CD14-positive monocyte (primary cell): ENCODE results near the gene CACNA1H. TPM values are rescaled to one million over a fixed set of nuclear protein-coding genes. Genes with fewer than 3 reads are reported as not detected.
A peak's percentile ranks its signal among the peaks of the same experiment; 100 is the strongest.

Source experiments
- DNase-seq, 3 donors: peaks; one replicate each; pipeline ENCODE4 v3.0.0-alpha.2; 2011 to 2022
- H2AFZ ChIP-seq: 2 replicates; pipeline ENCODE4 v1.6.0; 2012; ENCODE audit warnings: mild to moderate bottlenecking, low read depth, low read length, inconsistent platforms; ENCODE audit not compliant: insufficient read depth, poor library complexity, severe bottlenecking
- H3K27ac ChIP-seq, 2 donors: 1 replicate in 1 of 2; 2 replicates in 1 of 2; pipeline ENCODE4 v1.5.1; 2012 to 2013; ENCODE audit warnings: low read length in 2 of 2, control low read depth in 1 of 2, inconsistent platforms in 1 of 2, low read depth in 1 of 2, mild to moderate bottlenecking in 1 of 2
- H3K27me3 ChIP-seq, 2 donors: one replicate each; pipeline versions ENCODE4 v1.6.0 to v1.6.1; 2011 to 2013; ENCODE audit warnings: low read length in 2 of 2; ENCODE audit not compliant: control insufficient read depth in 2 of 2, insufficient read depth in 2 of 2
- H3K36me3 ChIP-seq, 2 donors: replicated peaks in 1 of 2; 1 replicate in 1 of 2; 2 replicates in 1 of 2; pipeline versions ENCODE4 v1.5.1 to v1.6.1; 2012 to 2013; ENCODE audit warnings: low read length in 2 of 2, control low read depth in 1 of 2, inconsistent platforms in 1 of 2, mild to moderate bottlenecking in 1 of 2; ENCODE audit not compliant: insufficient read depth in 2 of 2, control insufficient read depth in 1 of 2
- H3K4me1 ChIP-seq, 2 donors: 1 replicate in 1 of 2; 2 replicates in 1 of 2; pipeline versions ENCODE4 v1.5.1 to v1.6.1; 2012 to 2013; ENCODE audit warnings: low read length in 2 of 2, control low read depth in 1 of 2, inconsistent platforms in 1 of 2, mild to moderate bottlenecking in 1 of 2, moderate library complexity in 1 of 2; ENCODE audit not compliant: insufficient read depth in 2 of 2, control insufficient read depth in 1 of 2
- H3K4me2 ChIP-seq: replicated peaks from 2 replicates; pipeline ENCODE3; 2012; ENCODE audit warnings: low read length, moderate library complexity, mild to moderate bottlenecking; ENCODE audit not compliant: poor library complexity, severe bottlenecking; ENCODE audit errors: extremely low read depth
- H3K4me3 ChIP-seq, 3 experiments: fragments of 200-600 bp in 1 of 3; sonication (generic) in 1 of 3; replicated peaks in 1 of 3; 1 replicate in 2 of 3; 2 replicates in 1 of 3; pipeline ENCODE4 v1.5.1; 2011 to 2013; ENCODE audit warnings: low read length in 3 of 3, mild to moderate bottlenecking in 3 of 3, control low read depth in 2 of 3, low read depth in 2 of 3, inconsistent platforms in 1 of 3, moderate library complexity in 1 of 3
- H3K79me2 ChIP-seq: 2 replicates; pipeline ENCODE4 v1.6.0; 2012; ENCODE audit warnings: mild to moderate bottlenecking, control low read depth, inconsistent platforms, low read length, moderate library complexity; ENCODE audit not compliant: insufficient read depth
- H3K9ac ChIP-seq: 2 replicates; pipeline ENCODE4 v1.6.0; 2017; ENCODE audit warnings: low read length, mild to moderate bottlenecking; ENCODE audit not compliant: insufficient read depth, poor library complexity, severe bottlenecking
- H3K9me3 ChIP-seq, 2 donors: replicated peaks in 1 of 2; 1 replicate in 1 of 2; 2 replicates in 1 of 2; pipeline versions ENCODE4 v1.5.1 to v1.6.1; 2012 to 2013; ENCODE audit warnings: low read length in 2 of 2, control low read depth in 1 of 2; ENCODE audit not compliant: control insufficient read depth in 1 of 2, insufficient read depth in 1 of 2
- H4K20me1 ChIP-seq: 2 replicates; pipeline ENCODE4 v1.6.0; 2012; ENCODE audit warnings: mild to moderate bottlenecking, low read length, control low read depth, moderate library complexity; ENCODE audit not compliant: insufficient read depth
- H3K27ac Mint-ChIP-seq, 7 donors: one replicate each; pipeline ENCODE4 v1.8.0; 2020; ENCODE audit warnings: mild to moderate bottlenecking in 7 of 7, mixed read lengths in 7 of 7, moderate library complexity in 6 of 7, inconsistent platforms in 2 of 7
- H3K27me3 Mint-ChIP-seq, 3 donors: one replicate each; pipeline ENCODE4 v1.8.0; 2021 to 2022; ENCODE audit warnings: low read depth in 3 of 3, mild to moderate bottlenecking in 3 of 3, mixed read lengths in 3 of 3, moderate library complexity in 3 of 3, inconsistent platforms in 1 of 3
- H3K36me3 Mint-ChIP-seq, 2 donors: one replicate each; pipeline ENCODE4 v1.8.0; 2020; ENCODE audit warnings: mixed read lengths in 2 of 2, inconsistent platforms in 1 of 2, mild to moderate bottlenecking in 1 of 2
- H3K4me1 Mint-ChIP-seq: one replicate; pipeline ENCODE4 v1.8.0; 2020; ENCODE audit warnings: mild to moderate bottlenecking, mixed read lengths
- H3K4me3 Mint-ChIP-seq, 2 donors: one replicate each; pipeline ENCODE4 v1.8.0; 2020; ENCODE audit warnings: mild to moderate bottlenecking in 2 of 2, mixed read lengths in 2 of 2, moderate library complexity in 1 of 2
- H3K9me3 Mint-ChIP-seq, 7 donors: one replicate each; pipeline ENCODE4 v1.8.0; 2020 to 2022; ENCODE audit warnings: mixed read lengths in 7 of 7, mild to moderate bottlenecking in 6 of 7, moderate library complexity in 6 of 7, inconsistent platforms in 2 of 7
- CTCF ChIP-seq: fragments of 200-600 bp; IDR thresholded peaks from one replicate; pipeline ENCODE4 v1.8.0; 2022; ENCODE audit warnings: antibody characterized with exemption, mild to moderate bottlenecking
- whole genome bisulfite sequencing: methylation state at CpG from one replicate; pipeline ENCODE4 v1.1.5; 2013; ENCODE audit warnings: missing lambda C conversion rate; ENCODE audit not compliant: insufficient coverage; 5-methylcytosine and 5-hydroxymethylcytosine counted together
- intact Hi-C, 2 donors: fragments of 100-400 bp; cut with micrococcal nuclease; formaldehyde crosslinking; loops; one replicate each; pipeline versions ENCODE4 v1.15.0 to v1.15.1; 2023
- polyA minus RNA-seq: library from RNA; depleted of rRNA, polyadenylated mRNA; stranded (reverse); fragments of >200 nt; gene quantifications from 2 replicates; pipeline ENCODE4 v1.2.3, GENCODE V29; 2012
- polyA plus RNA-seq, 3 donors: library from polyadenylated mRNA; depleted of rRNA in 1 of 3; unstranded in 2 of 3; stranded (reverse) in 1 of 3; fragments of 300-500 nt in 2 of 3; fragments of >200 nt in 1 of 3; fragmentation: Illumina TruSeq in 2 of 3; gene quantifications; 1 replicate in 2 of 3; 2 replicates in 1 of 3; pipeline ENCODE4 v1.2.3, GENCODE V29; 2012 to 2021
- total RNA-seq, 12 experiments: library from RNA in 1 of 12; stranded (reverse) in 1 of 12; fragments of 120-200 nt in 1 of 12; gene quantifications; one replicate each; pipeline ENCODE4 v1.2.4 and lab custom pipeline; 2013 to 2026; ENCODE audit warnings: mixed read lengths in 6 of 12, inconsistent platforms in 1 of 12

The CACNA1H gene
- 0.06 TPM for total RNA-seq (2013)
- polyA plus RNA-seq: not detected
- not detected in 2 replicates for polyA minus RNA-seq
- total RNA-seq (lab: John Stamatoyannopoulos, UW): 0 to 0.93 (median 0.08) reads per million in 11 experiments

DNA sequence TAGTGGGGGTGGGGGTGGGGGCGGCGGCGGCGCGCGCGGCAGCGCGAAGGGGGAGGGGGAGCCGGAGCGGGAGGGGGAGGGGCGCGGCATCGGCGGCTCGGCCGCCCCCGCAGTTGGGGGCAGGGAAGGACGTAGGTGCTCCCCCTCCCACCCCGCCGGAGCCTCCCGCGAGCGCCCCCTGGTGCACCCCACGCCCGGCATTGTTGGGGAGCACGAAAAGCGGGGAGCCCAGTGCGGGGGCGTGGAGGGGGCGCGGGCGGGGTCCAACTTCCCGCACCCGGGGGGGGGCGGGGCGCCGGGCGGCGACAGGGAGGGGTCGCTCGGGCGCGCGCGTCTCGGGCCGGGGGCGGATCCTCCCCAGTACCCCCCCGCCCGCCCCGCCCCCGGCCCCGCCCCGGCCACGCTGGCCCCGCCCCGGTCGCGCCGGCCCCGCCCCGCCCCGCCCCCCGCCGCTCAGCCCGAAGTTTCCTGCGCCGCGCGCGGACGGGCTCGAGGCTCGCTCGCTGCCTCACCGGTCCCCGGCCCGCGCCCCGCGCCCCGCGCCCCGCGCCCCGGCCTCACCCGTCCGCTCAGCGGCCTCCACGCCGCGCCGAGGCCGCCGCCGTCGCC lies at the start of gene CACNA1H:
Gene CACNA1H, plus strand, starts transcription at position 456 of the 609 bp plus-strand sequence. CDS start 632 bp downstream, outside the sequence.
- H3K27me3 ChIP-seq: peaks cover 7 to 26% of the 10 kb centered on the region in 2 donors
- H3K36me3 ChIP-seq: no peaks in the 10 kb centered on the region
- Mint-ChIP-seq H3K9me3 (peaks cover 0 to 15% (median 5%) of the 10 kb centered on the region in 7 donors), H3K36me3 (no peaks in the 10 kb centered on the region), H3K27ac (no peak within 1 kb of the TSS), H3K27me3 (peaks cover 33 to 56% (median 38%) of the 10 kb centered on the region in 3 donors), H3K4me3 (peak within 1 kb of the TSS; percentile 34 to 81), H3K4me1 (no peaks in the 10 kb centered on the region)
- WGBS: 1% methylated on average over 36 of the region's 98 CpGs
- intact Hi-C loops: no loop called here
- H3K4me2 ChIP-seq: no peak within 1 kb of the TSS
- DNase-seq: no peak
- H3K79me2 ChIP-seq: no peaks in the 10 kb centered on the region
- H3K9ac ChIP-seq: no peak within 1 kb of the TSS
- no peak within 1 kb of the TSS for H3K27ac ChIP-seq
- no peak within 1 kb of the TSS for H2AFZ ChIP-seq
- H3K9me3 ChIP-seq: peaks cover 0 to 3% of the 10 kb centered on the region in 2 donors
- no peaks in the 10 kb centered on the region for H3K4me1 ChIP-seq
- TF ChIP-seq CTCF: peak; percentile 16
- no peaks in the 10 kb centered on the region for H4K20me1 ChIP-seq
- H3K4me3 ChIP-seq: no peak within 1 kb of the TSS

GRCh38 chr16:1103636-1103980 lies 49.3 kb upstream of the CACNA1H start:
- Mint-ChIP-seq H3K27me3 (peaks cover 13 to 45% (median 14%) of the 10 kb centered on the region in 3 donors), H3K27ac (no peak overlapping the region), H3K4me1 (no peaks in the 10 kb centered on the region), H3K36me3 (no peaks in the 10 kb centered on the region), H3K4me3 (no peak overlapping the region), H3K9me3 (peaks cover 0 to under 1% (median 0%) of the 10 kb centered on the region in 7 donors)
- Histone ChIP-seq H3K9ac (no peak overlapping the region), H3K27ac (no peak overlapping the region), H3K79me2 (no peaks in the 10 kb centered on the region), H3K9me3 (no peaks in the 10 kb centered on the region), H3K4me1 (peaks cover 0 to 4% of the 10 kb centered on the region in 2 donors), H4K20me1 (no peaks in the 10 kb centered on the region), H3K36me3 (no peaks in the 10 kb centered on the region), H3K4me3 (no peak overlapping the region), H3K27me3 (peaks cover 0 to 9% of the 10 kb centered on the region in 2 donors), H3K4me2 (no peak overlapping the region), H2AFZ (no peak overlapping the region)
- intact Hi-C loops: no loop called here
- TF ChIP-seq CTCF: no peak
- WGBS: 23% methylated on average over 11 of the region's 11 CpGs
- no peak for DNase-seq
